B cell (primary cell): ENCODE data around the gene BRIP1. TPM values are rescaled to one million over a fixed set of nuclear protein-coding genes. Genes with fewer than 3 reads are reported as not detected.

Experiments used
- ATAC-seq: fragments of 200-7000 bp; cut with Tn5 transposase; one replicate; pipeline ENCODE4 v1.10.0; 2021; ENCODE audit warnings: low read depth, mild to moderate bottlenecking, moderate number of reproducible peaks, moderate library complexity
- CTCF ChIA-PET: fragments of 350-600 bp; sonication (Branson Sonifier 250); formaldehyde crosslinking; loops from one replicate; lab custom pipeline; 2021; ENCODE audit warnings: antibody characterized with exemption, inconsistent platforms; lab: Charles Lee
- POLR2A ChIA-PET: fragments of 350-600 bp; sonication (Branson Sonifier 250); formaldehyde crosslinking; loops from one replicate; lab custom pipeline; 2021; ENCODE audit warnings: antibody characterized with exemption; lab: Charles Lee
- DNase-seq: peaks from one replicate; pipeline ENCODE4 v3.0.0; 2013
- H2AFZ ChIP-seq: 2 replicates; pipeline ENCODE4 v1.6.1; 2012; ENCODE audit warnings: mild to moderate bottlenecking, low read depth, low read length; ENCODE audit not compliant: insufficient read depth, poor library complexity, severe bottlenecking
- H3K27ac ChIP-seq, 2 donors: 1 replicate in 1 of 2; 2 replicates in 1 of 2; pipeline ENCODE4 v1.5.1; 2012 to 2013; ENCODE audit warnings: low read length in 2 of 2, mild to moderate bottlenecking in 2 of 2, moderate library complexity in 1 of 2
- H3K27me3 ChIP-seq, 4 experiments: fragments of 200-600 bp in 1 of 4; sonication (generic) in 1 of 4; replicated peaks in 1 of 4; 1 replicate in 2 of 4; 2 replicates in 2 of 4; pipeline versions ENCODE4 v1.6.1 to v1.7.0; 2013 to 2016; ENCODE audit warnings: low read length in 3 of 4, mild to moderate bottlenecking in 2 of 4, mixed read lengths in 1 of 4, moderate library complexity in 1 of 4; ENCODE audit not compliant: insufficient read depth in 4 of 4, control insufficient read depth in 3 of 4; ENCODE audit errors: control extremely low read depth in 1 of 4
- H3K36me3 ChIP-seq, 2 experiments: replicated peaks in 1 of 2; 1 replicate in 1 of 2; 2 replicates in 1 of 2; pipeline versions ENCODE4 v1.6.1 to v1.7.1; 2013; ENCODE audit warnings: low read length in 1 of 2; ENCODE audit not compliant: insufficient read depth in 2 of 2, control insufficient read depth in 1 of 2; ENCODE audit errors: control extremely low read depth in 1 of 2, extremely low read depth in 1 of 2
- H3K4me1 ChIP-seq, 2 donors: fragments of 200-600 bp in 1 of 2; sonication (generic) in 1 of 2; 1 replicate in 1 of 2; 2 replicates in 1 of 2; pipeline versions ENCODE4 v1.5.1 to v1.6.1; 2013 to 2017; ENCODE audit warnings: low read length in 2 of 2; ENCODE audit not compliant: control insufficient read depth in 2 of 2, insufficient read depth in 2 of 2
- H3K4me2 ChIP-seq: replicated peaks from 2 replicates; pipeline ENCODE3; 2012; ENCODE audit warnings: mild to moderate bottlenecking, low read depth, low read length; ENCODE audit not compliant: poor library complexity, severe bottlenecking
- H3K4me3 ChIP-seq, 5 experiments: fragments of 200-600 bp in 1 of 5; sonication (generic) in 1 of 5; 1 replicate in 3 of 5; 2 replicates in 2 of 5; pipeline versions ENCODE4 v1.5.1 to v1.7.0; 2011 to 2016; ENCODE audit warnings: low read length in 4 of 5, mild to moderate bottlenecking in 4 of 5, low read depth in 2 of 5, control low read depth in 1 of 5, moderate library complexity in 1 of 5; ENCODE audit not compliant: insufficient read depth in 1 of 5; ENCODE audit errors: control extremely low read depth in 1 of 5, extremely low read depth in 1 of 5
- H3K79me2 ChIP-seq: fragments of 200-600 bp; sonication (generic); one replicate; pipeline ENCODE4 v1.6.0; 2016; ENCODE audit warnings: low read length; ENCODE audit not compliant: control insufficient read depth, insufficient read depth
- H3K9ac ChIP-seq: fragments of 200-600 bp; sonication (generic); 2 replicates; pipeline ENCODE4 v1.6.1; 2017; ENCODE audit warnings: mild to moderate bottlenecking, low read length, moderate library complexity
- H3K9me3 ChIP-seq, 3 donors: one replicate each; pipeline versions ENCODE4 v1.6.1 to v1.7.1; 2013; ENCODE audit warnings: low read length in 2 of 3; ENCODE audit not compliant: control insufficient read depth in 2 of 3, insufficient read depth in 1 of 3; ENCODE audit errors: control extremely low read depth in 1 of 3
- H4K20me1 ChIP-seq: 2 replicates; pipeline ENCODE4 v1.6.0; 2012; ENCODE audit warnings: mild to moderate bottlenecking, low read length; ENCODE audit not compliant: insufficient read depth, control insufficient read depth, poor library complexity, severe bottlenecking
- H3K27ac Mint-ChIP-seq: one replicate; pipeline ENCODE4 v1.8.0; 2021; ENCODE audit warnings: mixed read lengths
- H3K27me3 Mint-ChIP-seq: one replicate; pipeline ENCODE4 v1.8.0; 2021; ENCODE audit warnings: mixed read lengths
- H3K4me1 Mint-ChIP-seq: one replicate; pipeline ENCODE4 v1.8.0; 2021; ENCODE audit warnings: mixed read lengths
- H3K4me3 Mint-ChIP-seq: one replicate; pipeline ENCODE4 v1.8.0; 2021; ENCODE audit warnings: mixed read lengths
- H3K9me3 Mint-ChIP-seq: one replicate; pipeline ENCODE4 v1.8.0; 2022; ENCODE audit warnings: mixed read lengths; ENCODE audit not compliant: insufficient read depth
- CTCF ChIP-seq: fragments of 200-600 bp; IDR thresholded peaks from one replicate; pipeline ENCODE4 v1.8.0; 2022; ENCODE audit warnings: antibody characterized with exemption, mild to moderate bottlenecking
- EZH2 ChIP-seq: IDR thresholded peaks from 2 replicates; pipeline ENCODE4 v1.6.1; 2012; ENCODE audit warnings: borderline replicate concordance, low read depth, mild to moderate bottlenecking, moderate library complexity, low read length; ENCODE audit not compliant: insufficient read depth, poor library complexity, severe bottlenecking
- WGBS: methylation state at CpG from one replicate; pipeline ENCODE4 v1.1.5; 2013; ENCODE audit warnings: missing lambda C conversion rate; ENCODE audit not compliant: insufficient coverage; 5-methylcytosine and 5-hydroxymethylcytosine counted together
- intact Hi-C: fragments of 100-400 bp; cut with micrococcal nuclease; formaldehyde crosslinking; loops from one replicate; pipeline ENCODE4 v1.10.0; 2022
- polyA plus RNA-seq: library from polyadenylated mRNA; depleted of rRNA; stranded (reverse); fragments of >200 nt; gene quantifications from 2 replicates; pipeline ENCODE4 v1.2.3, GENCODE V29; 2012
- total RNA-seq, 2 donors: library from RNA; stranded (reverse); fragments of 120-200 nt in 1 of 2; gene quantifications; 1 replicate in 1 of 2; 2 replicates in 1 of 2; pipeline versions ENCODE4 v1.2.3 to v1.2.4, GENCODE V29; 2013 to 2022

The BRIP1 gene
- total and polyA plus RNA-seq, 2 donors (not counting 1 experiment from before 2014, with no cell fraction given) = 0.89 to 2.4 TPM

GRCh38 chr17:61746248-61746985 is 116.9 kb downstream of the BRIP1 start:
- intact Hi-C loops = no loop called here
- Mint-ChIP-seq H3K9me3 (peaks cover 10% of the 10 kb centered on the region), H3K4me1 (peaks cover 5% of the 10 kb centered on the region), H3K27me3 (no peaks in the 10 kb centered on the region), H3K27ac (no peak overlapping the region), H3K4me3 (no peak overlapping the region)
- H3K79me2 ChIP-seq = no peaks in the 10 kb centered on the region
- no peak overlapping the region for H3K27ac ChIP-seq
- no peak overlapping the region for H3K9ac ChIP-seq
- no peak overlapping the region for H3K4me2 ChIP-seq
- H3K36me3 ChIP-seq = no peaks in the 10 kb centered on the region
- no peak overlapping the region for H3K4me3 ChIP-seq
- H2AFZ ChIP-seq = no peak overlapping the region
- no peak for TF ChIP-seq CTCF
- TF ChIP-seq EZH2 = no peak
- peaks cover 1 to 4% (median 2%) of the 10 kb centered on the region in 3 donors for H3K9me3 ChIP-seq
- no peaks in the 10 kb centered on the region for H4K20me1 ChIP-seq
- no peak for DNase-seq
- ChIA-PET POLR2A (no interaction called here), CTCF (no interaction called here)
- WGBS = no CpG with 5 or more reads among the region's 3 CpGs
- ATAC-seq = no peak
- no peaks in the 10 kb centered on the region for H3K4me1 ChIP-seq
- H3K27me3 ChIP-seq = no peaks in the 10 kb centered on the region

- H3K4me1 Mint-ChIP-seq = no peaks in the 10 kb centered on the region
- DNase-seq (no peak), ATAC-seq (no peak)
- H3K27me3 Mint-ChIP-seq = no peaks in the 10 kb centered on the region
- TF ChIP-seq CTCF (no peak), EZH2 (no peak)
- Histone ChIP-seq H4K20me1 (no peaks in the 10 kb centered on the region), H3K4me2 (no peak overlapping the region), H3K4me3 (no peak overlapping the region), H3K4me1 (no peaks in the 10 kb centered on the region), H2AFZ (no peak overlapping the region), H3K27me3 (no peaks in the 10 kb centered on the region), H3K9ac (no peak overlapping the region), H3K9me3 (peaks cover 2 to 4% (median 3%) of the 10 kb centered on the region in 3 donors), H3K79me2 (no peaks in the 10 kb centered on the region), H3K36me3 (no peaks in the 10 kb centered on the region), H3K27ac (no peak overlapping the region)
- ChIA-PET POLR2A (no interaction called here), CTCF (interaction anchor here (0.6 to 0.9 kb wide), 3 partner anchors 37 to 369 kb away, joined by 3 read pairs; no protein-coding TSS in a partner anchor)
- intact Hi-C loops = no loop called here
- no peak overlapping the region for H3K27ac Mint-ChIP-seq
- peaks cover 14% of the 10 kb centered on the region for H3K9me3 Mint-ChIP-seq
- no peak overlapping the region for H3K4me3 Mint-ChIP-seq
Observed at GRCh38 chr17:61744804-61745203, 118.5 kb downstream of the BRIP1 start.
